ENCODE results near the gene ZGLP1.

ZGLP1 gene

GRCh38 chr19:10274589-10274988, 35.0 kb downstream of the ZGLP1 start:
- DNase-seq, result no peak

- no peak for DNase-seq
Observed at GRCh38 chr19:10271543-10272086, 38.0 kb downstream of the ZGLP1 start.

GRCh38 chr19:10270616-10271394, 38.8 kb downstream of the ZGLP1 start, which contains the start of gene ICAM1:
Gene ICAM1 (plus strand): TSS chr19:10271120. CDS start chr19:10271160, 40 bp downstream.
- DNase-seq, result peak; percentile 50

- no peak for DNase-seq
Observed at GRCh38 chr19:10270180-10270615, 39.4 kb downstream of the ZGLP1 start.

- peak; percentile 88 for DNase-seq
Observed at GRCh38 chr19:10269333-10270179, 40.1 kb downstream of the ZGLP1 start.

- DNase-seq, result no peak
Observed at GRCh38 chr19:10268071-10268470, 41.5 kb downstream of the ZGLP1 start.

- no peak for DNase-seq
Observed at GRCh38 chr19:10266706-10267105, 42.9 kb downstream of the ZGLP1 start.

- DNase-seq, result no peak
Observed at GRCh38 chr19:10262771-10263170, 46.8 kb downstream of the ZGLP1 start.

GRCh38 chr19:10260141-10260584, 49.5 kb downstream of the ZGLP1 start:
- no peak for DNase-seq

- DNase-seq, result peak; percentile 96
Observed at GRCh38 chr19:10259162-10259905, 50.3 kb downstream of the ZGLP1 start.

GRCh38 chr19:10258080-10258710, 51.4 kb downstream of the ZGLP1 start:
- no peak for DNase-seq

GRCh38 chr19:10256970-10257615, 52.5 kb downstream of the ZGLP1 start:
- DNase-seq, result no peak

- no peak for DNase-seq
Observed at GRCh38 chr19:10256551-10256950, 53.1 kb downstream of the ZGLP1 start.

GRCh38 chr19:10255358-10255757, 54.3 kb downstream of the ZGLP1 start:
- DNase-seq, result no peak

All from eye (tissue), 1 donor.